NCI-H2107 treated with DMSO at 0.1 percent for 48 hours (cell line): ENCODE data around the gene THBS2.
"Not testable (repeated sequence)": the region's sequence is repeated elsewhere in the genome, so short reads cannot be mapped to it uniquely, and the experiment has no call there.

Experiments
- DNase-seq: peaks from one replicate; lab custom pipeline; 2025; ENCODE audit not compliant: unreplicated experiment; lab: John Stamatoyannopoulos, UW

Gene THBS2

GRCh38 chr6:169231790-169232506, 21.7 kb downstream of the THBS2 start:
- DNase-seq, result no peak

GRCh38 chr6:169230946-169231789, 22.5 kb downstream of the THBS2 start:
- no peak for DNase-seq

- DNase-seq, result no peak
Observed at GRCh38 chr6:169230322-169230665, 23.4 kb downstream of the THBS2 start.

GRCh38 chr6:169229615-169230321, 23.9 kb downstream of the THBS2 start:
- DNase-seq, result no peak

GRCh38 chr6:169227116-169227515, 26.5 kb downstream of the THBS2 start:
- no peak for DNase-seq

GRCh38 chr6:169225887-169226286, 27.8 kb downstream of the THBS2 start:
- no peak for DNase-seq

GRCh38 chr6:169225131-169225576, 28.5 kb downstream of the THBS2 start:
- no peak for DNase-seq

GRCh38 chr6:169224716-169225115, 28.9 kb downstream of the THBS2 start:
- no peak for DNase-seq

GRCh38 chr6:169224185-169224695, 29.4 kb downstream of the THBS2 start:
- DNase-seq, result no peak

GRCh38 chr6:169223006-169223405, 30.6 kb downstream of the THBS2 start:
- no peak for DNase-seq

- DNase-seq, result no peak
Observed at GRCh38 chr6:169222126-169222525, 31.5 kb downstream of the THBS2 start.

- no peak for DNase-seq
Observed at GRCh38 chr6:169221264-169221663, 32.4 kb downstream of the THBS2 start.

GRCh38 chr6:169220068-169220964, 33.3 kb downstream of the THBS2 start:
- no peak for DNase-seq

GRCh38 chr6:169217972-169218371, 35.7 kb downstream of the THBS2 start:
- no peak for DNase-seq

- DNase-seq, result no peak
Observed at GRCh38 chr6:169216830-169217229, 36.8 kb downstream of the THBS2 start.

GRCh38 chr6:169215201-169215681, 38.4 kb downstream of the THBS2 start:
- no peak for DNase-seq

- DNase-seq, result not testable (repeated sequence)
Observed at GRCh38 chr6:169214789-169215188, 38.9 kb downstream of the THBS2 start.

GRCh38 chr6:169213814-169214520, 39.7 kb downstream of the THBS2 start:
- DNase-seq, result no peak

- DNase-seq, result no peak
Observed at GRCh38 chr6:169212897-169213813, 40.5 kb downstream of the THBS2 start.
